ENCODE data around the gene ACADM.

- no peak for TF ChIP-seq CTCF (IDR thresholded peaks at IDR 0.05)
- TF ChIP-seq POLR2A (IDR thresholded peaks at IDR 0.05): no peak
Observed at GRCh38 chr1:75730432-75730831, 5.9 kb downstream of the ACADM start.

All from stomach (tissue), 4 donors.